Muscle of arm (tissue), 12 donors: ENCODE results near the gene SLC2A13. TPM values are rescaled to one million over a fixed set of nuclear protein-coding genes. Genes with fewer than 3 reads are reported as not detected.
"Not testable (repeated sequence)": the region's sequence is repeated elsewhere in the genome, so short reads cannot be mapped to it uniquely, and the experiment has no call there.

Experiments used
- DNase-seq: peaks from one replicate; pipeline ENCODE4 v3.0.0-alpha.2; 2013
- polyA plus RNA-seq, 12 donors: library from polyadenylated mRNA; unstranded; fragments of 120-200 nt; gene quantifications; one replicate each; pipeline ENCODE4 v1.2.1, GENCODE V29; 2013; ENCODE audit not compliant: insufficient read length in 12 of 12

The SLC2A13 gene
- polyA plus RNA-seq, 12 donors, result 3.6 to 7.6 (median 4.5) TPM; not detected in 1

GRCh38 chr12:40044396-40044795 lies 61.5 kb downstream of the SLC2A13 start:
- DNase-seq, result no peak

GRCh38 chr12:40039598-40039997 lies 66.3 kb downstream of the SLC2A13 start:
- no peak for DNase-seq

GRCh38 chr12:40038619-40039018 lies 67.3 kb downstream of the SLC2A13 start:
- no peak for DNase-seq

DNA sequence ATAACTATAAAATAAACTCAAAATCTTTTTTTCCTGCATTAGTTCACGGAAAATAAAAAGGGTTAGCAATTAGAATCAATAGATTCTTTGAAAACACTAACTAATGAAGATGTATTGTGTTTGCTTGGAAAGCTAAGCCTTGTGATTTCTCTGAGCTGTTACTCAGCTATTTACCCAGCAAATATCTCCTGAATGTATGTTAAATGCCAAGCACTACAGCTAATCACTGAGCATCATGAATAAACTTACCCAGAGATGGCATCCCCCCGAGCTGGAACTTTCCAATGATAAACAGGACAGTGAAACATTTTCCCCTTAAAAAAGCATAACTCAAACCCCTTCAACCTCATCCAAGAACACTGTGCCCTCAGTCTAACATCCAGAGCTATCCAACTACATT lies 71.2 kb downstream of the SLC2A13 start:
- DNase-seq, result no peak

DNA sequence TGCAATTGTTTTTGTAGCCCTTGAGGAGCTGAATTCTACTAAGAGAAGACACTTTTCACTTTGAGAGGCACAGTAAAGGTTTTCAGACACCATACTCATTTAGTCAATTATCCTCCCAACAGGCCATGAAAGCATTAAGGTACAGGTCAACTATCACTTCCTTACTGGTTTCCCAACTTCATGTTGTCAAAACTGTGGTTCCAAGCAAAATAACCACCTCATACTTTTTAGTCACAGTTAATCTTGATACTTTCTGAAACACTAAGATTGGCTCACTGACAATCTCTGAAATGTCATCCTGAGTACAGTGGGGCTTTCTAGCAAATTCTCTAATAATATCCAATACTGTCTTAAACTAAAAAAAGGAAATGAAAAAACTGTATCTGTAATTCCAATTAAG lies 71.7 kb downstream of the SLC2A13 start:
- DNase-seq, result no peak

DNA sequence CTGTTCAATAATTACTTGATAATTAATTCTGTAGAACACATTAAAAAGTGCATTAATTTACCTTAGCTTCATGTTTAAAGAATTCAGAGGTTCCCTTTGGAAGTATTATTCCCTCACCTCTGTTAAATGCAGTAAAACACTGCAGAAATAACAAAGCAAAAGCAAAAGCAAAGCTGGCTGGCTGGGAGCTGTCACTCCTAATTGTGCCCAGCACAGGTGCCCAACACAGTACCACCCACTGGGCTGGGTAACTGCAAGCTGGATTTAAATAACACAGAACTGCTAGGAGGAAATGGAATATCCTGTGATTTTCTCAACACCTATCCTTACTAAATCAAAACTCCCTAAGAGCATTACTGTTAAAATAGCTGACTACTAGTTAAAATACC lies 72.6 kb downstream of the SLC2A13 start:
- DNase-seq, result no peak

DNA sequence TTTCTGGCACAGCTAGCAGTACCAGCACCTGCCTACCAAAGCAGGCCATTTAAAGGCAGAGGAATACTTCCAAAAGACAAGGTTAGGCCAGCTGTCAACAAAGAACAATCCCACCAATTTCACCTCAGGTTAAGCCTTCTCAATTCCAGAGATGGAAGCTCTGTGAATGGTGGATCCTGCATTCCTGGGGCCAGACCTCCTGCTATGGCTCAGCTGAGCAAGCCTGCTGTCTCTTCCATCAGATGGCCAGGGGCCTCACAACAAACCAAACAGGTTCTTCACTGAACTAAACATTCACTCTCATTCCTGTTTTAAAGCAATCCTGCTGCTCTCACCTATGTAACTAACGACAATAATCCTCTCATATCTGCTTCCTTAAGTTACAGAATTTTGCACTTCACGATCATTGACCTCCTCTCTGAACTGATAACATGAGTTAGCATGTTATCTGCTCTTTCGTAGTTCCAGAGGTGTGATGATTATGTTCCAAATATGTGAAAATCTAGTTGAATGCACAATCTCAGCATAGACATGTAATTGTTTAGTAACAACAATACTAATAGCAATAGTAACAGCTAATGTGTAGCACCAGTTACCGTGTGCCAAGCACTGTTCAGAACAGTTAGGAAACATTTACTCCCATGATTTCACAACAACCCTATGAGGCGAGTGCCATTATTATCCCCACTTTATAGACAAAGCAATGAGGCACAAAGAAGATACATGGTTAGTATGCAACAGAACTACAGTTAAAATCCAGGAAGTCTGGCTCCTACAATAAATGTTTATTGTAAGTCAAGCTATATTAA lies 73.2 kb downstream of the SLC2A13 start:
- DNase-seq, result no peak

GRCh38 chr12:40031965-40032364 lies 73.9 kb downstream of the SLC2A13 start:
- no peak for DNase-seq

GRCh38 chr12:40030970-40031369 lies 74.9 kb downstream of the SLC2A13 start:
- not testable (repeated sequence) for DNase-seq

DNA sequence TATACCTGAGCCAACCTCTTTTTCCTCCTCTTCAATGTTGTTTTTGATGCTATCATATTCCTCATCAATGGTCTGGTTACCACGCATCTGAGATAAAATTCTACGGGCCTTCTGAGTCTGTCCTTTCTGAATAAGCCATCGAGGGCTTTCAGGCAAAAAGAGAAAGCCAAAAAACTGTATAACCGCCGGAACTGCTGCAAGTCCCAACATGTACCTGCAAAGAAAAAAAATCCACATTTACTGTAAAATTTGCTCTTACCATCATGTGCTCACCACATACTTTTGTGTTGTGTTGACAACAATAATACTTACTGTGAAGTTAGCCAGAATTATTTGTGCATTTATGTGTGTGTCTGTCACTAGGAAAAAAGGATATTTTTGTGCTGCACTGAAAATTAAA lies 77.6 kb downstream of the SLC2A13 start:
- DNase-seq, result no peak

DNA sequence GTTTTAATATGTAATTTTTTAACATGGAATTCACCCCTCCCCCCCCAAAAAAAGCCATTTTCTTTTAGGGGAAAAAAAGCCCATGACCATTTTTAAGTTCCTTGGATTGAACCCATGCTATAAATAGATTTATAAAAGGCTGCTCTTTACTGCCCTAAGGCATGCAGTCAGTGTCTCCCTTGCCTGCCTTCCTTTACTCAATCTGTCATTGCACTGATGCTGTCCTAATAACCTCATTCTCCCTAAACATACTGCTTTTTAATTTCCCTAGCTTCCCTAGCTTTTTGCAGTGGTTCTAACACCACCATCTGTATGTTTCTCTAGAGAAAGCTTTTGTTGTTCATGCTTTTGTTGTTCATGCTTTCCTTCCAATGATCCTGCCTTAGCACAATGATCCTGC lies 83.0 kb downstream of the SLC2A13 start:
- no peak for DNase-seq

DNA sequence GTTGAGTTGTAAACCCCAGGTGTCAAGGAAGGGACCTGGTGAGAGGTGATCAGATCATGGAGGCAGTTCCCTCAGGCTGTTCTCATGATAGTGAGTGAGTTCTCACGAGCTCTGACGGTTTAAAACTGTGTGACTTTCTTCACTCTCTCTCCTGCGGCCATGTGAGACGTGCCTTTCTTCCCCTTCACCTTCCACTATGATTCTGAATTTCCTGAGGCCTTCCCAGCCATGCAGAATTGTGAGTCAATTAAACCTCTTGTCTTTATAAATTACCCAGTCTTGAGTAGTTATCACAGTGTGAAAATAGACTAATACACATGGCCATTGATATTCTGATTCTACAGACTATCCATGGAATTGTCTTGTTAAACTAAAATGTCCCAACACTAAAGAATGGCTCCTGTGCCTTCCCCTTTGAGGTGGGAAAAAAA lies 85.6 kb downstream of the SLC2A13 start:
- no peak for DNase-seq

DNA sequence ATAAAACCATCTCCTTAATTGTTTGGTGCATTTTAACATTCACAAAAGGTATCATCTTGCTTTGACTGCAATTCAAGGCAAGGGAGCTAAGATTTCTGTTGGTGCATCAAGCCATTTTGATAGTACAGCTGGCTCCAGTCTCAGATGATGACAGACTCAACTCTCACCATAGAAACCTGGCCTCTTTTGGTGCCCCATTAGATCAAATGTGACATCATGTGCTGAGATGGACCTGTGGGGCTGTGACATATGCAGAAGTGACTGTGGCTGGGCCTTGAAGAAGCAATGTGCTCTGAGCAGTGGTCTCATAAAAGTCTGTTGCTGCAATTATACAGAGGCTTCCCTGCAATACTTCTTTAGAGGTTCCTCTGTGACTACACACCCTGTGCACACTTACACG lies 88.4 kb downstream of the SLC2A13 start:
- DNase-seq, result no peak

DNA sequence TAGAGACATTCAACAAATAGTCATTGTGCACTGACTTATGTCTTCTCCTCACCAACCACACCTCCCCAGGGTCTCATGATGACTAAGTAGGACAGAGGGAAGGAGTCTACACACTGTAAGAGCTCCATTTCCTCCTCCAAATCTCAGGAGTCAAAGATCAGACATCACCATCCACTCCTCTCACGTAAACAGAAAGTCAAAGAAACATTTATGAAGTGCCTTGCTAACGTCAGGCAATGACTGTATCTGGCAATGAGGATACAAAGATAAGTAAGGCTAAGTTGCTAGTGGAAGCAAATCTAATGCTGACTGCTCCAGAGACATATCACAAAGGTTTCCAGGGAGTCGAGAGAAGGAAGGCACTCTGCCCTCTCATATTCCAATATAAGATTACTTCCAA lies 88.9 kb downstream of the SLC2A13 start:
- DNase-seq, result no peak

DNA sequence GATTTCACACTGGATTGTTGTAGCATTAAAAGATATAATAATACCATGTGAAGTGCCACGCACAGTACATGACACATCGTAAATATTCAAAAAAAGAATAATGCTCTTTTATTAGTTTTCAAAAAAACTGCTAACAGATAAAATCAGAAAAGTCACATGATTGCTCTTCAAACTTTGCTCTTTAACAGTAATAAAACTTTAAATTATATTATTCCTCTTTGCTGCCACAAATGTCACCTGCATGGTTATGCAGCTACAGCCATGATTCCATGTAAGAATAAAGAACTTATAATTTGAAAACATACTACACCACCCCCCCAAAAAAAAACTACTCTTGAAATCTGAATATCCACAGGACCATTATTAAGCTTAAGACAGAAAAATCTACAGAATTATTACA lies 90.0 kb downstream of the SLC2A13 start:
- DNase-seq, result no peak

DNA sequence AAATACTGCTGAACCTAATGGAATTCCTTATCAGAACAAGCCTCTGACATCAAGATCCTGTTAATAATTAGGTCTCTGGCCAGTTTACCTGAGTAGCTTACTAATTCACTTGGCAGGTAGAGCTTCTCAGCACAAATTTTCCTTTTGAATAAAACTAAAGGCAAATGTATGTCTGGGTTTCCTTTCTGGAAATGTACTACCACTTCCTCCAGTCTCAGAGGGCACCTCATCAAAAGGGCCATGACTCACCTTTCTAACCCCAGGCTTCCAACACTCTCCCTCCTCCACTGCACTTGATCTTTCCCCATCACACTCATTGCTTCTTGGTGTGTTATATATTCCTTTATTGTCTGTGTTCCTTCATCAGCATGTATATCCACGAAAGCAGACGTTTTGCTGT lies 90.5 kb downstream of the SLC2A13 start:
- no peak for DNase-seq

- no peak for DNase-seq
Observed at GRCh38 chr12:40013847-40014246, 92.0 kb downstream of the SLC2A13 start.

- DNase-seq, result no peak
Observed at GRCh38 chr12:40013292-40013691, 92.6 kb downstream of the SLC2A13 start.

DNA sequence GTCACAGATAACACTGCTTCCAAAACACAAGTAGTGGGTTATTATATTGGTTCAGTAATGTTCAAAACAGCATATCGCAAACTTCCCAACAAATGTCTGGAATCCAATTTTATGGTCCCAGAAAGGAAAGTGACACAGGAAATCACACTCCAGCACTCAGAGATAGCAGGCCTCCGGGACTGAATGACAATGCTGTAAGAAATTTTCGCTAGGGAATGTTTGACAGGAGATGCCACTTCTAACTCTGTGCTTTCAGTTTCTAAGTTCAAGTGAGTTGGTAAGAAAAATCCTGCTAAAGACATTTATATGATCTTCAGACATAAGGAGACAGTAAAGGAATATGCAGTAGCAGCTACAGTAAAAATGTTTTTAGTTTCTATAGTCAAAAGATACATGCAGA lies 93.2 kb downstream of the SLC2A13 start:
- DNase-seq, result no peak

- no peak for DNase-seq
Observed at GRCh38 chr12:40011775-40012129, 94.1 kb downstream of the SLC2A13 start.

DNA sequence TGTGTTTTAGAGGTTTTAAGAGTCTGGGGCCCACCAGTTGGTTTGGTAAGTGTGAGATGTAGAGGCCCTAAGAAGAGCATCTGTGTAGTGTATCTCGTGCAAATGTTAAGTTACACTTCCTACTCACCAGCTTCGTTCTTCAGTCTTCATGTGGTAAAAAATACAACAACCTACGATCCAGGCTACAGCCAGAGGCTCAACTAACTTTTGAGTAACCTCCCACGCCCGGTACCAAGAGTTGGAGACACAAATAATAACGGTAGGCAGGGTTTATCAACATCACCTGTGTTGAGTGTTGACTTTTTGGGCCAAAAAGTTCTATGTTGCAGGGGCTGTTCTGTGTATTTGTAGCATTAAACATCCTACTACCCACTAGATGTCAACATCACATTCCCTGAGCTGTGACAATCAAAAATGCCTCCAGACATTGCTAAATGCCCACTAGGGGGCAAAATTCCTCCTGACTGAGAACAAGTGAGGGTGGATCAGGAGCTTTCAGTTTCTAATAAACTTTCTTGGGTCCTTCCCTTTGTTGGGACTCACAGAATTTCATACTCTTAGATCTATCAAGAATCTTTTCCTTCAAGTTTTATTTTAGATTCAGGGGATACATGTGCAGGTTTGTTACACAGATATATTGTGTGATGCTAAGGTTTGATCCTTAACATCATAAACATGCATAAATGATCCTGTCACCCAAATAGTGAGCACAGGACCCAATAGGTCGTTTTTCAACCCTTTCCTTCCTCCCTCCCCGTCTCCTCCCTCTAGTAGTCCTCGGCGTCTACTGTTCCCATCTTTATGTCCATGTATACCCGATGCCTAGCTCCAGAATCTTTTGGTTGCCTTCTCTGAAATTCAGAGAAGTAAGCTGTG lies 94.7 kb downstream of the SLC2A13 start:
- DNase-seq, result peak; percentile 44

GRCh38 chr12:40002178-40003169 lies 103.4 kb downstream of the SLC2A13 start:
- no peak for DNase-seq
